HG03060 (cell line): ENCODE measurements around the gene HINFP.
"Not testable (repeated sequence)": the region's sequence is repeated elsewhere in the genome, so short reads cannot be mapped to it uniquely, and the experiment has no call there.

ENCODE experiments used
- ATAC-seq: cut with Tn5 transposase; IDR thresholded peaks from one replicate; pipeline ENCODE4 v1.9.1; 2021; ENCODE audit warnings: low read depth, moderate number of reproducible peaks; ENCODE audit not compliant: unreplicated experiment

HINFP gene

GRCh38 chr11:119180729-119181676 is 59.6 kb downstream of the HINFP start:
- ATAC-seq: no peak

GRCh38 chr11:119181677-119182412 is 60.5 kb downstream of the HINFP start:
- no peak for ATAC-seq

DNA sequence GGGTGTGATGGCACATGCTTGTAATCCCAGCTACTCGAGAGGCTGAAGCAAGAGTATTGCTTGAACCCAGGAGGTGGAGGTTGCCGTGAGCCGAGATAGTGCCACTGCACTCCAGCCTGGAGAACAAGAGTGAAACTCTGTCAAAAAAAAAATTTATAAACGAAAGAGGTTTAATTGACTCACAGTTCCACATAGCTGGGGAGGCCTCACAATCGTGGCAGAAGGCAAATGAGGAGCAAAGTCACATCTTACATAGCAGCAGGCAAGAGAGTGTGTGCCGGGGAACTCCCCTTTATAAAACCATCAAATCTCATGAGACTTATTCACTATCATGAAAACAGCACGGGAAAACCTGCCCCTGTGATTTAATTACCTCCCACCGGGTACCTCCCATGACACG is 63.0 kb downstream of the HINFP start:
- not testable (repeated sequence) for ATAC-seq
